HTERT RPE-1 (cell line): Measurements from ENCODE around the gene GJA10.

ENCODE experiments used
- in situ Hi-C: fragments of 300-500 bp; cut with MboI; formaldehyde crosslinking; loops from 4 replicates; pipeline ENCODE4 v1.14.3; 2020; ENCODE audit warnings: low sequenced_read_pairs

Gene GJA10

GRCh38 chr6:89942601-89943000 lies 48.3 kb downstream of the GJA10 start:
- in situ Hi-C loops: no loop called here

GRCh38 chr6:89944181-89944755 lies 50.0 kb downstream of the GJA10 start:
- in situ Hi-C loops: no loop called here

GRCh38 chr6:89944826-89945407 lies 50.6 kb downstream of the GJA10 start:
- in situ Hi-C loops: no loop called here
